NCI-H187 treated with DMSO at 0.1 percent for 48 hours (cell line): ENCODE results near the gene MSH3.
A peak's percentile ranks its signal among the peaks of the same experiment; 100 is the strongest.
"Not testable (repeated sequence)": the region's sequence is repeated elsewhere in the genome, so short reads cannot be mapped to it uniquely, and the experiment has no call there.

Experiments
- DNase-seq: peaks from one replicate; lab custom pipeline; 2025; lab: John Stamatoyannopoulos, UW

The MSH3 gene

DNA sequence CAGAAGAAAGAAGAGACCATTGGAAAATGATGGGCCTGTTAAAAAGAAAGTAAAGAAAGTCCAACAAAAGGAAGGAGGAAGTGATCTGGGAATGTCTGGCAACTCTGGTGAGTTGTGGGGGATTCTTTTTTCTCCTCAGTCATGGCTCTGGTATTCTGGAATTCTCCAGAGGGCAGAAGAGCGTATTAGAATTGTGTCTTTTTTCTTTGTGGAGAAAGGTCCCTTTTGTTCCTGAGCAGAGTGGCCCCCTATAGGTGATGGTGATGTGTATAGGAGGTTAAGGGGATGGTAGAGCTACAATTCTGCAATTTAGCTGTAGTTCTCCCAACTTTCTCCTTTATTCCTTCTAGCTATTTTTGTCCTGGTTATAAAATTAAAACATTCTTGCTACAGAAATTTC is 2.0 kb downstream of the MSH3 start:
- DNase-seq = no peak

DNA sequence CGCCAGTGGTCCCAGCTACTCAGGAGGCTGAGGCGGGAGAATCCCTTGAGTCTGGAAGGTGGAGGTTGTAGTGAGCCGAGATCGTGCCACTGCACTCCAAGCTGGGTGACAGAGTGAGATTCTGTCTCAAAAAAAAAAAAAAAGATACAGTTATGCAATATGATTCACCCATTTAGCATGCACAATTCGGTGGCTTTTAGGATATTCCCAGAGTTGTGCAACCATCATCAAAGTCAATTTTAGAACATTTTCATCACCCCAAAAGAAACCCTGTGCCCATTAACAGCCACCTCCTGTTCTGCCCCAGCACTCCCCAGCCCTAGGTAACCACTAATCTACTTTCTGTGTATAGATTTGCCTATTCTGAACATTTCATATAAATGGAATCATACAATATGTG is 4.7 kb downstream of the MSH3 start:
- no peak for DNase-seq

DNA sequence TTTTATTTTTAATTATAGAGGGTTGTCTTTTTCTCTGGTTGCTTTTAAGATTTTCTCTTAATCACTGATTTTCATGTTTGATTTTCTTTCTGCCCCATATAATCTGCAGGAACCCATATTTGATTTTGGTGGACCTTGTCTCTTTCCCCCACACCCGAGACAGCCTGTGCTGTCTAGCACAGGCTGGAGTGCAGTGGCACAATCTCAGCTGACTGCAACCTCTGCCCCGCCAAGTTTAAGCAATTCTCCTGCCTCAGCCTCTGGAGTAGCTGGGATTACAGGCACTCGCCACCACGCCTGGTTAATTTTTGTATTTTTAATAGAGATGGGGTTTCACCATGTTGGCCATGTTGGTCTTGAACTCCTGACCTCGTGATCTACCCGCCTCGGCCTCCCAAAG is 6.2 kb downstream of the MSH3 start:
- not testable (repeated sequence) for DNase-seq

DNA sequence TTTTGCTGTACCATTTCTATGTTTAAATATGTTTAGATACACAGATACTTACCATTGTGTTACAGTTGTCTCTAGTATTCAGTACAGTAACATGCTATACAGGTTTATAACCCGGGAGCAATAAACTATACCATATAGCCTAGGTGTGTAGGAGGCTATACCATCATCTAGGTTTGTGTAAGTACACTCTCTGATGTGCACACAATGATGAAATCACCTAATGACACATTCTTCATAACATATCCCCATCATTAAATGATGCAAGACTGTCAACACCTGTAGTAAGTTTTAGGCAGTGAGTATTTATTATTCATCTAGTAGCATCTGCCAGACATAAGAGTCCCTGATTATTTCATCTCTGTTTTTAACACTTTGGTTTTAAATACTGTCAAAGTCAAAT is 7.7 kb downstream of the MSH3 start:
- DNase-seq = no peak

DNA sequence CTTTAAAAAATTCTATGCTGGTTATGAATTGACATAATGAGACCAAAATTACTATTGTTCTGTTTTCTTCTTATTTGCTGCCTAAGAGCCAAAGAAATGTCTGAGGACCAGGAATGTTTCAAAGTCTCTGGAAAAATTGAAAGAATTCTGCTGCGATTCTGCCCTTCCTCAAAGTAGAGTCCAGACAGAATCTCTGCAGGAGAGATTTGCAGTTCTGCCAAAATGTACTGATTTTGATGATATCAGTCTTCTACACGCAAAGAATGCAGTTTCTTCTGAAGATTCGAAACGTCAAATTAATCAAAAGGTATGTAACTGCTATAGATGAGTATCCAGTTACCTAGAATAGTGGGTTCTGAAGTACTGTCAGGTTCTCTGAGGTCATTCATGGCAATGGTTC is 10.6 kb downstream of the MSH3 start:
- DNase-seq = no peak

DNA sequence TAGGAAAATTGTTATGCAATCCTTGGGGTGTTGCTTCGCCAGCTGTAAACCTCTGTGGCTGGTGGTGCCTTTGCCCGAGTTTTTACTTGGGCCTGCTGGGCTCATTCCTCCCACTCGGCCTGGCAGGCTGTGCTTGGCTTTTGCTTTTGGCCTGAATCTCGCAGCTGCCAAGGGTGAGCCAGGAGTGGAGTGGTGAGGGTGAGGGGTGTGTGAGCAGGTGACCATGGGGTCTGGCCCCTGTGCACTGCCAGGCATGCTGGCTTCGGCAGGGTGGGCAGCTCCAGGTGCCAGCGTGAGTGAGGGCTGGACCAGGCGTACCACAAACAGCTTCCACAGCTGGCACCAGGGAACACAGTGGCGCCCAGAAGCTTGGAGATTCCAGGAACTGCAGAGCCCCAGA is 12.9 kb downstream of the MSH3 start:
- DNase-seq = no peak

DNA sequence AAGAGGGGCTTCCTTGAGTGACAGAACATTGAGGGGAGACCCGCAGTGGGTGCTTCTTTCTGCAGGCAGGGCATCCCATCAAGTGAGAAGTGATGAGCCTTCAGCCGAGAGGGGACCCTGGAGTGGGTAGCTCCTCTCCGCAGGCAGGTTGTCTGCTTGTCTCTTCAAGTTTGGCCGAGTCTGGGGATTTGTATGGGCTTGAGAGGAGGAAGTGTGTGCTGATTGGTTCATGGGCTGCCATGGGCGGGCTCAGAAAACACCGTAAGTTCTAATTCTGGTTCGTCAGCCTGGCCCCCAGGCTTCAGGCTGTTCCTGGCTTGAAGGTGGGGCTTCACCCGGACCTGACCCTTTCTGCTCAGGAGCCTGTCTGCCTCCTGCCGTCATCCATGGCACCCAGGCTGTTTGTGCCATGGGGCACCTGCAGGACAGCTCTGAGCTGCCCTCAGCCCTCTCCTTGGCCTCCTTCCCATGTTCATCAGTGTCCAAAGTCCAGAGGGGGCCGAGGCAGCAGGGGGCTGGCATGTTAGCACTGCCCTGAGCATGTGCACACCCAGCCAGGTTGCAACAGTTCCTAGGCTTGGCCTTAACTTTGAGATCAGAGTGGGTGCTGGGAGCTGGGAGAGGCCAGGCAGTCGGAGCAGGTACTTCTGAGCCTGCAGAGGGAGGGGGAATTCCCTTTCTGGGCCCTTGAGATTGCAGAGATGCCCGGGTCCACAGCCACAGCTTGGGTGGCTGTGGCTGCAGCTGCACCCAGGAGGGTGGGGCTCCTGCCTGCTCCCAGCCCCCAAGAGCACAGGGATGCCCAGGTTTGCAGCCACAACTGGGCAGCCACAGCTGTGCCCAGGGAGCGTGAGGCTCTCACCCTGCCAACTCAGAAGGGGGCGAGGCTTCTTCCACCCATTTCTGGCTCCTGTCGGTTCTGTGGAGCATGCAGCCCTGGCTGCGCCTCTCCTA is 13.8 kb downstream of the MSH3 start:
- DNase-seq = no peak

DNA sequence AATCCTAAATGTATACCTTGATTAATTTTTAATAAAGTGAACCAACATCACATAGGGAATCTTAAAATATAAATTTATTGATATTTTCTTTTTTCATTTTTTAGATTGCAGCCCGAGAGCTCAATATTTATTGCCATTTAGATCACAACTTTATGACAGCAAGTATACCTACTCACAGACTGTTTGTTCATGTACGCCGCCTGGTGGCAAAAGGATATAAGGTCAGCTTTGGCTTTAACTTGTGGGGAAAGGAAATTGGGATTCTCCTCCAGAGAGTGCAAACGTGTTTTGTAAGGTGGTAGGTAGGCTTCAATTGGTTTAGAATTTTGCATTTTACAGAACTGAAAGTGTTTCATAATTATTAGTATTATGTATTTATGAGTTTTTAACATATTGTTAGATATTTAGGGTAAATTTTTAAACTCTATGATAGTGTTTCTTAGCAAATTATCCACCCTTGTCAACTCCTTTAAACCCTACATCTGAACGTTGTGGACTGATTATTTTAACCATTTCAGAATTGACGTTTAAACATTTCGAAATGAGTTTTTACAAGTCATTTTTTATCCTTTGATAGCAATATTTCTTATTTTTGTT is 17.8 kb downstream of the MSH3 start:
- peak; percentile 1 for DNase-seq

DNA sequence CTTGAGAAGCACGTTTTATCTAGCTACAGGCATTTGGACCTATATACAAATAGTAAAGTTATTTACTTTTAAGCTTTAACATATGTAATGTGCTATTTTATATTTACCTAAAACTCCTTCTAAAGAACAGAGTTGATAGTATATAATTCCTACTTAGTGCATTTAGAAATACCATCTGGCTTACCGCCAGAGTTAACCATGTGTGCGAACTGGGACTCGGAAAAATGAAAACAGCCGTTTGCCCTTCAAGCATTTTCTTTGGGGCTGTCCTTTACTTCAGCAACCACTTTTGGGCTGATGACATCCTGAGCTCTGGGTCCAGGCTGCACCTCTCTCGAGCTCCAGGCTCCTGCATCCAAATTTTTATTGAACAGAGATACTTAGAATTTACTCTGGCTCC is 22.3 kb downstream of the MSH3 start:
- DNase-seq = no peak

DNA sequence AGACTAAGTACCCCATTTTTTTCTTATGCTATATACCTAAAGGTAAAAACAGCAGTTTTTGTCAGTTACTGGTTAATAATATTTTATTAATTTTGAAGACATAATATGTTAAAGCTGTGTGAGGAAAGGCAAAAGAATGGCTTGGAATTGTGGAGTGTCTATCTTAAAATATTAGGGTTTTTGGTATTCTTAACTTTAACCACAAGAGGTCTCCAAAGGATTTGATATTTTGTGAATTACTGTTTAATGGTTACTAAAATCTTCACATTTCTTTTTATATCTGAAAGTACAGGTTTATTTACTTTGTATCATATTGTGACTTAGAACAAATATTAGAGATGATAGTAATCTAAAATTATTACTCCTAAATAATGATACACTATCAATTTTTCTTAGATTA is 32.3 kb downstream of the MSH3 start:
- DNase-seq = no peak

DNA sequence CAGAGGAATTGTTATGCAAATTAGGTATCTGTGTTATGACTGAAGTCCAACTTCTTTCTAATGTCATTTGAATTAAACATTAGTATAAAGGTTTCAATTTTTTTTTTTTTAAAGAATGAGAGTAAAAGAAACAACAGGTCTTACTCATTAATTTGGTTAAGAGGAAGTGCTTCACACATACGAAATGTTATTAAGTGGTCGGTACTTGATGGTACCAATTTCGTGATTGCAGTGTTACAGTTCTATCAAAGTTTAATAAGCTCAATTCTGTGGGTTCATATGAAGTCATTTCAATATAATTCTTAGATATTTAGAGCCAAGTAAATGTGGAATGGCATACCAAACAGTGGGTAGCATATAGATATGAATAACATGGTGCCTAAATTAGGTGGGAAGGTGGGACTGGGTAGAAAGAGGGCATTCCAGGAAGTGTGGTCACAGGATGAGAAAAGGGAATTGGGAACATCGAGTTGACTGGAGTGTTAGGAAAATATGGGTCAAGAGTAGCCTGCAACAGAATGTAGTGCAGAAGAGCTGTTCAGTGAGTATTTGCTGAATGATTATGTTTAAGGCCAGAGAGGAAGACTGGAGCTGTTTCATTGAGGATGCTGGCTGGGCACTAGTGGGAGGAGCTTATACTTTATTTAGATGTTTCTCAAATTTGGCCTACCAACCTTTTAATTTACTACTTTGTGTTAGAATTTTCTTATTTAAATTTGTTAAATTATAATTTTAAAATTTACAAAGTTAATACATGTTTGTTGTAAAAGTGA is 34.4 kb downstream of the MSH3 start:
- no peak for DNase-seq

DNA sequence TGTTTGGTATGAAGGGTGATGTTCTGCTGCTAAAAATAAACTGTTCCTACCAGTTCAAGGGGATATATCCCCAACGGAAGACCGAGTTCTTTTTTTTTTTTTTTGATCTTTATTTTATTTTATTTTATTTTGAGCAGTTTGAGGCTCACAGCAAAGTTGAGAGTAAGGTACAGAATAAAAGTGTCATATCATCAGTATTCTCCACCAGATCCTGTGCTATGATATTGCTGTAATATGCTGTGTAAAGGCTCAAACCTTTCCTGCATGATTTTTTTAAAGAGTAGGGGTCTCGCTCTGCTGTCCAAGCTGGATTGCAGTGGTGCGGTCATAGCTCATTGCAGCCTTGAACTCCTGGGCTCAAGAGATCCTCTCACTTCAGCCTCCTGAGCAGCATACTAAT is 35.2 kb downstream of the MSH3 start:
- DNase-seq = no peak

DNA sequence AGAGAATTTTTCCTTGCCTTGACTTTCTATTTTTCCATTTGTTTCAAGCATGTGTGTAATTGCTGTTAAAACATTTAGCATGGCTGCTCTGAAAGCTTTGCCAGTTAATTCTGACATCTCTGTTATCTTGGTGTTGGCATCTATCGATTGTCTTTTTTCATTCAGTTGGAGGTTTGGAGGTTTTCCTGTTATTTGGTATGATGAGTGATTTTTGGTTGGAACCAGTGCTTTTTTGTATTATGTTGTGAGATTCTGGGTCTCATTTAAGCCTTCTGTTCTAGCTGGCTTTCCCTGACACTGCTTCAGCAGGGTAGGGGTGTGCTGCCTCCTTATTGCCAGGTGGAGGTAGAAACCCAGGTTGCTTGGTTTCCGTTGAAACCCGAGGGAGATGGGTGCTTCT is 41.2 kb downstream of the MSH3 start:
- no peak for DNase-seq

DNA sequence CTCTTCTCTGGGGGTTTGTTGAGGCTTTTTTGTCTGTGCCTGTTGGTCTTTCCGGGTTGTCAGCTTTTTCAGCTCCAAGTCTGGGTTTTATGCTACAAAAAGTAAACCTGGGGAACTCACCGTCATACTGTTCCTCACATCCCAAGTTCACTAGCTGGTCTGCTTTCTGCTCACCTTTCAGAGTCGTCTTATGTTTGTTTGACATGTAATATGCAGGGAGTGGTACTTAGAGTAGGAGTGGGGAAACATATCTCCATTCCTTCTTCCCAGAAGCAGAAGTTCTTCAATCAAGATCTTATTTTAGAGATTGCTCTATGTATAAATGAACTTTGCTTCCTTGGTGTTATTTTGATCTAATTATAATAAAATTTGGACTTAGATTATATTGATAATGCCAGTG is 42.0 kb downstream of the MSH3 start:
- no peak for DNase-seq

DNA sequence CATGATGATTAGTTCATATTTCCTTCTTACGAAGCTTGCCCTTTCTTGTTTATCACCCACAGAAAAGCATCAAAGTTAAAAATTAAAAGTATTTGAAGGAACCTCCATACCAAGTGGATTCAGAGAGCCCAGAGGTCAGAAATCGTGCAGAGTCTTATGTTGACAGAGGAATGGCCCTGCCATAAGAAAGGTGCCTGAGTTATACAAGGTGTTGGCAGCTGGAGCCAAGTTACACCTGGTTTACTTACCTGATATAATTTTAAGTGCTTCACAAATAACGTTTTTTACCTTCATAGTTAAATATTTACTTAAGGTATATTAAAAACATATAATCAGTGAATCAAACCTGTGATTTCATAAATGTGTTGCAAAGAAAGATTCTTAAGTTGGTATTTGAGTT is 42.6 kb downstream of the MSH3 start:
- no peak for DNase-seq

DNA sequence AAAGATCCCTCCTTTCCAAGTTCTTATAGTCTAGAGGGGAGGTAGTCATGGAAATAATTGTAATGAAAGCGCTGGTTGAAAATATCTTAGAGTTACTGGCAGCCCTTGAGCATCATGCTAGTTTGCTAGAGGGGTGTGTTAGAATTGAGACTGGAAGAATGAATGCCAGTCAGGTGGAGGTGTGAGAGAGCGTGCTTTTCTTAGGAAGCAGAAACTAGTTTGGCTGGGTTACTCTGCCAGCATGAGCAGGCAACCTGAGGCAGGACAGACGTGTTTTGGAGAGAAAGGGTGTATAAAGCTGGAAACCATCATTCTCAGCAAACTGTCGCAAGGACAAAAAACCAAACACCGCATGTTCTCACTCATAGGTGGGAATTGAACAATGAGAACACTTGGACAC is 43.9 kb downstream of the MSH3 start:
- DNase-seq = no peak

DNA sequence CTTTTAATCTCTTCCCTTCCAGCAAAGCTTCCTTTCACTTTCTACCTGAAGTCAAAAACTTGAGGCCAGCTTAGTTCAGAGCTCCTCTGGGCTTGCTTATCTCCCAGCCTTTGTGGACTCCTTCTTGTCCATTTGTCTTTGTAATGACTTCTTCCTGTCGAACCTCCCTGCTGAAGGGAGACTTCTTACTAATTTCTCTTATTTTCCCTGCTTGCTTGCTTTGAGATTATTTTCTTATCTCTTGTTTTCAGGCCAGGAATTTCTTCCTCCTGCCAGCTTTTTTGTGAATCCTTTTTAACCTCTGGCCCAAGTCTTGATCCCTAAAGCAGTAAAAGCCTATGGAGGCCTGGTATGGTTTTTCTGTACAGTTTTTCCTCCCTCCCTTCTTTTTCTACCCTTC is 47.1 kb downstream of the MSH3 start:
- DNase-seq = no peak

DNA sequence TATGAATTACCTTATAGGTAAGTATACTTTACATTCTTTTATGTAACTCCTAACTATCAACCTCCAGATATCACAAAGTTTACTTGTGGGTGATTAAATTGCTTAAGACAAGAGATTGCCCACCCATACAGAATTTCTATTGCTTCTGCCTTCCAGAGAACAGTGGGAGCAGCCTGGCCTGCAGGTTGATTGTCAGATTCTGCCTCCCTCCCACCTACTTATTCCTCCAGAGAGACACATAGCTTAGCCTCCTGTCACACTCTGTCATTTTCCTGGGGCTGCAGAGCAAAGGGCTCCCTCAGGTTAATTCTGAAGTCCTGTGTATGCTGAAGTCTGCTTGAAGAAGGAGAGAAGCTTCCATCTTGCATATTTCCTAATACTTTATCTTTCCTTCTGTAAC is 48.8 kb downstream of the MSH3 start:
- no peak for DNase-seq

DNA sequence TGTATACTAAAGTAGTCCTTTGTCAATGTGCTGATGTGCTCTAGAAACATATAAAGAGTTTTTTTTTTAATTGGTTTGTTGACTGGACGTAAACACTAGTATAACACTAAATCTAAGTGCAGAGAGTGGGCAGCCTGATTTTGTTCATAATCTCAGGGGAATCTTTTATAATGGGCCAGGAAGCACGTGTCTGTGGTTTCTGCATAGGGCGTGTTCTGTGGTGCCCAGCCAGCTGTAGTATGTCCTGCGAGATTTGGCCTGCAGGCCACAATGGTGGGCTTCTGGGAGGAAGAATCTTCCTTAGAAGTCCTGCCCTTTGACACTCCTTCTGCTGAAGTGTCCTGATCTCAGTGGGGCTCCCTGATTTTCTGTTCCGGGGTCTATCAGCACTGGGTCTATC is 49.3 kb downstream of the MSH3 start:
- DNase-seq = no peak

DNA sequence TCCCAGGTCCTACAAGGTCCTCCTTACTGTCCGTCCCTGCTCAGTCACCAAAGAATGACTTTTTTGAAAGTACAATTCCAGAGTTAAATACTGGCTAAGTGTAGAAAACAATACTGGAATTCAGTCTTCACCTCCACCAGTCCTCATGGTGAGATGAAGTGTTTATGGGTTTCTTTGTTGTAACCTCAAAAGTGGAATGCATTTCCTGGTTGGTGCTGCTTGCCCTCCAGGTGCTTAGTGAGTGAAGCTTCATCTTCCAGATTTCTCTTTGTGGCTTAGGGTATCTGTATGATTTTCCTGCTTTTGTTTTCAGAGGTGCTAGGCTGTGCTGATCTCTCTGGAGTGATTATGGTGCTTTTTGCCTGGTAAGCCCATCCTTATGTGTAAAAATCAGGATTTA is 49.8 kb downstream of the MSH3 start:
- DNase-seq = no peak

DNA sequence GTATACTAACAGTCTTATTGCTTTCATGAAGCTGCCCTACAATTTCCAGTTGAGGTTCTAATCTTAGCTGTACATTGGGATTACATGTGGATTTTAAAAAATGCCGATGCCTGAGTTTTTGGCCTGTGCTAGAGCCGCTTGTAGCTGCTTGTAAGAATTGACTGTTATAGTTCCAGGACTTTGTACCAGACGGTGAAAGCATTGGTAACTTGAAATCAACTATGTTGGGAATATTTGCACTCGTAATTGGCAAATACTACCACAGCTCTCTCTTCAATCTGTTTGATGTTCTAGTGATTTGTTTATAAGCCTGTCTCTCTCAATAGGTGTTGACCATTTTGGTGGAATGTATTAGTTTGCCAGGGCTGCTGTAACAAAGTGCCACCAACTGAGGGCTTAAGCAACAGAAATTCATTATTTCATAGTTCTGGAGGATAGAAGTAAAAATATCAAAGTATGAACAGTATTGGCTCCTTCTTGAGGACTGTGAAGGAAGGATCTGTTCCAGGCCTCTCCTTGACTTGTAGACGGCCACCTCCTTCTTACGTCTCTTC is 50.8 kb downstream of the MSH3 start:
- no peak for DNase-seq

DNA sequence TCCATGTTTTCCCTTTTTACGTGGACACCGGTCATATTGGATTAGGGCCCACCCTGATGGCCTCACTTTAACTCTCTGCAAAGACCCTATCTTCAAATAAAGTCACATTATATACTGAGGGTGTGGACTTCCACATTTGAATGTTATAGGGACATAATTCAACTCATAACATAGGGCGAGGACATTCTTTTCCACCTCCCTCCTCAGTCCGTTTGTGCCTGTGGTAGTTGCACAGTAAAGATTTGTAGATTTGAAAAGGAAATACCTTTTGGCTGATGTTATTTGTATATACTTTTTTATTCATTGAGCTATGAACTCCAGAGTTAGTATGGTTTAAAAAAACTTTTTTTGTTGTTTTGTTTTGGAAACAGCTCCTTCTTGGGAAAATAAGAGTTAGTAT is 51.3 kb downstream of the MSH3 start:
- no peak for DNase-seq
